Stomach (tissue), 9 donors: Measurements from ENCODE around the gene UNC119B. TPM values are rescaled to one million over a fixed set of nuclear protein-coding genes. Genes with fewer than 3 reads are reported as not detected.
A peak's percentile ranks its signal among the peaks of the same experiment; 100 is the strongest.

Experiments used
- DNase-seq, 2 donors: peaks; one replicate each; pipeline versions ENCODE4 v3.0.0 to v3.0.0-alpha.2; 2013 to 2019
- H3K27ac ChIP-seq, 5 donors: fragments of 200-600 bp in 4 of 5; sonication (generic) in 4 of 5; one replicate each; pipeline ENCODE4 v1.5.1; 2013 to 2019; ENCODE audit warnings: mild to moderate bottlenecking in 1 of 5, moderate library complexity in 1 of 5
- H3K27me3 ChIP-seq, 3 donors: fragments of 200-600 bp; sonication (generic); one replicate each; pipeline ENCODE4 v1.5.1; 2017 to 2019; ENCODE audit warnings: mixed run types in 1 of 3
- H3K36me3 ChIP-seq, 4 donors: fragments of 200-600 bp; sonication (generic); 1 replicate in 3 of 4; 2 replicates in 1 of 4; pipeline ENCODE4 v1.5.1; 2016 to 2019
- H3K4me1 ChIP-seq, 4 donors: fragments of 200-600 bp; sonication (generic); one replicate each; pipeline ENCODE4 v1.5.1; 2016 to 2019
- H3K4me3 ChIP-seq, 4 donors: fragments of 200-600 bp; sonication (generic) in 3 of 4; one replicate each; pipeline ENCODE4 v1.5.1; 2016 to 2019; ENCODE audit warnings: mild to moderate bottlenecking in 1 of 4
- H3K9me3 ChIP-seq, 4 donors: fragments of 200-600 bp; sonication (generic); one replicate each; pipeline ENCODE4 v1.5.1; 2016 to 2019
- EP300 ChIP-seq: sonication (generic); formaldehyde crosslinking; IDR thresholded peaks from one replicate; pipeline ENCODE4 v1.6.1; 2017; ENCODE audit warnings: antibody characterized with exemption
- POLR2A ChIP-seq, 4 donors: fragments of 450-650 bp; IDR thresholded peaks; one replicate each; pipeline ENCODE4 v1.6.1; 2016; ENCODE audit warnings: antibody characterized with exemption in 4 of 4, control low read depth in 2 of 4, mild to moderate bottlenecking in 1 of 4, moderate library complexity in 1 of 4
- POLR2AphosphoS5 ChIP-seq, 3 donors: sonication (generic); formaldehyde crosslinking; IDR thresholded peaks; one replicate each; pipeline ENCODE4 v1.6.1; 2016; ENCODE audit warnings: antibody characterized with exemption in 3 of 3
- WGBS, 5 donors: extraction: QIAGEN DNeasy Blood & Tissue Kit in 3 of 5; methylation state at CpG; one replicate each; pipeline versions ENCODE4 v1.1.5 to v1.1.7; 2013 to 2018; 5-methylcytosine and 5-hydroxymethylcytosine counted together
- intact Hi-C: fragments of 100-400 bp; cut with DNase I; formaldehyde crosslinking; loops from one replicate; pipeline ENCODE4 v1.15.1; 2023; ENCODE audit warnings: low total_unique reads
- polyA plus RNA-seq, 3 donors: library from polyadenylated mRNA; stranded (reverse); fragments of 200-250 nt; gene quantifications; one replicate each; pipeline ENCODE4 v1.2.3, GENCODE V29; 2013
- total RNA-seq, 5 donors: library from RNA; depleted of rRNA; stranded (reverse); fragments of >200 nt; gene quantifications; one replicate each; pipeline versions ENCODE4 v1.1.0 to v1.2.3, GENCODE V29; 2014 to 2016
- TF ChIP-seq, protein P1 (sequence below), 7 experiments: fragments of 450-650 bp in 4 of 7; fragments of 200-600 bp in 3 of 7; sonication (generic) in 3 of 7; IDR thresholded peaks; one replicate each; pipeline ENCODE4 v1.5.1; 2016 to 2019; ENCODE audit warnings: antibody characterized with exemption in 7 of 7, control low read depth in 2 of 7, mild to moderate bottlenecking in 1 of 7
- donor health status: healthy with polysubstance abuse.
- donor health status: Bipolar disorder and iron deficiency.
- donor health status: healthy.

Gene UNC119B
- total and polyA plus RNA-seq, 8 donors, result 8.2 to 26.8 (median 15.1) TPM

DNA sequence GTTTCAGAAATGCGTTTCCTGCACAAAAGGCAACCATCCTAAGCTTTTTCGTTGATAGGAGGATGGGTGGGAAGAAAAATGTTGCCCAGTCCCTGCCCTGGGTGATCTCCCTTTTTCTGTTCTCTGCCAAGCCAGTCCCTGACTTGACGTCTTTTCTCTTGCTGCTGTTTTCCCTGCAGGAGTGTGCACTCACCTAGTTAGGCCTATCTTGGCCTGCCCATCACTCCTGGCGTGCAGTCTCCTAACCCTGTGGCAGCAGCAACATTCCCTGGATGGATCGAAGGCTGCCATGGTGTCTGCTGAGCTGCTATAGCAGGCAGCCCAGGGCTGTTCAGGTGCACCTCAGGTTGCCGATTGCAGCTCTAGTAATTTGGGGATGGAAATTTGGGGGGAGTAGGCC lies 1.2 kb downstream of the UNC119B start:
- intact Hi-C loops, result loop anchor here (5.0 to 10.0 kb wide), 2 partner anchors 64 to 127 kb away; partner anchors contain the start of gene POP5
- H3K36me3 ChIP-seq, result peaks cover 19 to 33% (median 29%) of the 10 kb centered on the region in 4 donors
- no peak for DNase-seq
- peak overlapping the region; percentile 87 to 94 (median 90) for H3K4me3 ChIP-seq
- no peaks in the 10 kb centered on the region for H3K27me3 ChIP-seq
- no peak for TF ChIP-seq POLR2A (IDR thresholded peaks at IDR 0.05)
- no peak for TF ChIP-seq POLR2AphosphoS5 (IDR thresholded peaks at IDR 0.05)
- no peak for TF ChIP-seq EP300
- TF ChIP-seq, protein P1, sequence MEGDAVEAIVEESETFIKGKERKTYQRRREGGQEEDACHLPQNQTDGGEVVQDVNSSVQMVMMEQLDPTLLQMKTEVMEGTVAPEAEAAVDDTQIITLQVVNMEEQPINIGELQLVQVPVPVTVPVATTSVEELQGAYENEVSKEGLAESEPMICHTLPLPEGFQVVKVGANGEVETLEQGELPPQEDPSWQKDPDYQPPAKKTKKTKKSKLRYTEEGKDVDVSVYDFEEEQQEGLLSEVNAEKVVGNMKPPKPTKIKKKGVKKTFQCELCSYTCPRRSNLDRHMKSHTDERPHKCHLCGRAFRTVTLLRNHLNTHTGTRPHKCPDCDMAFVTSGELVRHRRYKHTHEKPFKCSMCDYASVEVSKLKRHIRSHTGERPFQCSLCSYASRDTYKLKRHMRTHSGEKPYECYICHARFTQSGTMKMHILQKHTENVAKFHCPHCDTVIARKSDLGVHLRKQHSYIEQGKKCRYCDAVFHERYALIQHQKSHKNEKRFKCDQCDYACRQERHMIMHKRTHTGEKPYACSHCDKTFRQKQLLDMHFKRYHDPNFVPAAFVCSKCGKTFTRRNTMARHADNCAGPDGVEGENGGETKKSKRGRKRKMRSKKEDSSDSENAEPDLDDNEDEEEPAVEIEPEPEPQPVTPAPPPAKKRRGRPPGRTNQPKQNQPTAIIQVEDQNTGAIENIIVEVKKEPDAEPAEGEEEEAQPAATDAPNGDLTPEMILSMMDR (IDR thresholded peaks at IDR 0.05), result no peak
- whole genome bisulfite sequencing, 5 donors, result 16 to 37% (median 22%) methylated on average over 6 of the region's 6 CpGs
- peaks cover 21 to 44% (median 29%) of the 10 kb centered on the region in 4 donors for H3K4me1 ChIP-seq
- peak overlapping the region in 4 of 5 donors; percentile 89 to 92 (median 91) for H3K27ac ChIP-seq
- H3K9me3 ChIP-seq, result no peaks in the 10 kb centered on the region

DNA sequence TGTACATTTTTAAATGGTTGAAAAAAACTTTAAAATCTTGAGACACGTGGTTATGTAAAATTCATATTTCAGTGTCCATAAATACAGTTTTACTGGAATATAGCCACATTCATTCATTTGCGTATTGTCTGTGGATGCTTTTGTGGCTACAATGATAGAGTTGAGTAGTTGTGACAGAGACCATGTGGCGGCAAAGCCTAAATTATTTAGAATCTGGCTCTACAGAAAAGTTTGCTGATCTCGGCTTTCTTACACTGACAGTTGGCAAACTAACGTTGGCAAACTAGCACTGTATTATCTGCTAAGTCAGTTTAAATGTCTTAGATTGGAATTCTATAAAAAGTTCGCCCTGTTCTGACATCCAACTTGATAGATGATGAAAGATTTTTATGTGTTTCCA lies 2.4 kb downstream of the UNC119B start:
- no peak for TF ChIP-seq POLR2AphosphoS5 (IDR thresholded peaks at IDR 0.05)
- TF ChIP-seq, protein P1 (IDR thresholded peaks at IDR 0.05), result no peak
- H3K27me3 ChIP-seq, result no peaks in the 10 kb centered on the region
- DNase-seq, result no peak
- no peaks in the 10 kb centered on the region for H3K9me3 ChIP-seq
- intact Hi-C loops, result loop anchor here (5.0 to 10.0 kb wide), 2 partner anchors 65 to 128 kb away; partner anchors contain the start of gene POP5
- 59 to 72% (median 65%) methylated on average over 6 of the region's 6 CpGs for WGBS, 5 donors
- peaks cover 31 to 45% (median 41%) of the 10 kb centered on the region in 4 donors for H3K36me3 ChIP-seq
- H3K4me1 ChIP-seq, result peaks cover 21 to 44% (median 29%) of the 10 kb centered on the region in 4 donors
- no peak overlapping the region for H3K4me3 ChIP-seq
- H3K27ac ChIP-seq, result no peak overlapping the region

DNA sequence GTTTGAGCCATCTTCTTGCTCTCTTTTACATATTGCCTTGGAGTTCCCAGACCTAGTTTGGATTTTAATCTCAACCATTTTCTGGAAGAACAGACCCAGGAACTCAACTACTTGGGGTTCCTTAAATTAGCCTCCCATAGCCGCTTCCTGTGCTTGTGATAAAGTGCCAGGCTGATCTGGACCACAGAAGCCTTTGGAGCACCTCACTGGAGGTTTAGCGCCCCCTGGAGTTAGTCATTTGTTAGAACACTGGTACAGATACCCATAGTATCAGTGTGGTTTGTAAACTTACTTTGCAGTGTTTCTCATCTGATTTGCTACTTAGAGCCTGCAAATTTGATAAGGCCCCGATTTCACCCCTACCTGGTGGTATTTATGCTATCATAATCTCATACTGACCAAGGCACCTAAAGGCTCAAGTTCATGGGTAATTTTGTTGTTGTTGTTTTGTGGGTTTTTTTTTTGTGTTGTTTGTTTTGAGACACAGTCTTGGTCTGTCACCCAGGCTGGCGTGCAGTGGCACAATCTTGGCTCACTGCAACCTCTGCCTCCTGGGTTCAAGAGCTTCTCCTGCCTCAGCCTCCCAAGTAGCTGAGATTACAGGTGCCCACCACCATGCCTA lies 3.7 kb downstream of the UNC119B start:
- TF ChIP-seq POLR2AphosphoS5 (IDR thresholded peaks at IDR 0.05), result peak in 1 of 3 donors; percentile 53
- TF ChIP-seq POLR2A (IDR thresholded peaks at IDR 0.05), result no peak
- TF ChIP-seq, protein P1 (IDR thresholded peaks at IDR 0.05), result peak in 5 of 7 experiments; percentile 62 to 88 (median 75)
- Histone ChIP-seq H3K4me1 (peaks cover 21 to 52% (median 32%) of the 10 kb centered on the region in 4 donors), H3K27me3 (no peaks in the 10 kb centered on the region), H3K27ac (peak overlapping the region in 1 of 5 donors; percentile 27), H3K9me3 (no peaks in the 10 kb centered on the region), H3K4me3 (no peak overlapping the region), H3K36me3 (peaks cover 43 to 58% (median 55%) of the 10 kb centered on the region in 4 donors)
- DNase-seq, result peak; percentile 73 to 93
- WGBS, 5 donors, result 15 to 23% (median 17%) methylated on average over 4 of the region's 4 CpGs
- intact Hi-C loops, result loop anchor here (5.0 to 10.0 kb wide), 2 partner anchors 67 to 129 kb away; partner anchors contain the start of gene POP5

DNA sequence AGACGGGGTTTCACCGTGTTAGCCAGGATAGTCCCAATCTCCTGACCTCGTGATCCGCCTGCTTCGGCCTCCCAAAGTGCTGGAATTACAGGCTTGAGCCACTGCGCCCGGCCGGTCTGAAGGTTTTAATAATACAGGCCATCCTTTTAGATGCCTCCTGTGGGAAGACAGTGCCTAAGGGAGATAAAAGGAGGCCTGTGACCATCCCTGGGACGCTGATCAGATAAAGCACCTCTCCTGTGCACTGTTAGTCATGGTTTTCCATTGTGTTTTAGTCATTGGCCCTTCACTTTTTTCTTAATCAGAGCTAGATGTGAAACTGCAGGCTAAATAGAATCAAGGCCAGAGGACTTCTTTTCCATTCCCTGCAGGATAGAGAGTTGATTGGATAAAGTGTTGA lies 7.8 kb downstream of the UNC119B start:
- TF ChIP-seq POLR2AphosphoS5 (IDR thresholded peaks at IDR 0.05) (no peak), POLR2A (IDR thresholded peaks at IDR 0.05) (no peak), EP300 (no peak)
- TF ChIP-seq, protein P1 (IDR thresholded peaks at IDR 0.05), result no peak
- H3K4me1 ChIP-seq, result peaks cover 14 to 46% (median 22%) of the 10 kb centered on the region in 4 donors
- WGBS, 5 donors, result 87 to 93% (median 90%) methylated on average over 9 of the region's 9 CpGs
- H3K9me3 ChIP-seq, result no peaks in the 10 kb centered on the region
- H3K27me3 ChIP-seq, result no peaks in the 10 kb centered on the region
- no peak overlapping the region for H3K4me3 ChIP-seq
- intact Hi-C loops, result loop anchor here (10.0 kb wide), 1 partner anchor 133 kb away; the partner anchor contains the start of gene POP5
- DNase-seq, result no peak
- H3K36me3 ChIP-seq, result peaks cover 78 to 99% (median 96%) of the 10 kb centered on the region in 4 donors
- peak overlapping the region in 1 of 5 donors; percentile 43 for H3K27ac ChIP-seq
